OCI-LY7 (cell line): ENCODE results near the gene NAA10. TPM values are rescaled to one million over a fixed set of nuclear protein-coding genes. Genes with fewer than 3 reads are reported as not detected.

Experiments used
- BruUV-seq: library from RNA; stranded (reverse); fragments of 400-500 nt; replicated peaks from 2 replicates; lab custom pipeline; 2021; lab: Mats Ljungman, UMichigan
- CTCF ChIA-PET: fragments of 300-600 bp; sonication (Branson Sonifier 250); formaldehyde crosslinking; loops from one replicate; lab custom pipeline; 2022; ENCODE audit warnings: antibody characterized with exemption; ENCODE audit not compliant: unreplicated experiment; lab: Charles Lee
- POLR2A ChIA-PET: fragments of 300-600 bp; sonication (Branson Sonifier 250); formaldehyde crosslinking; loops from one replicate; lab custom pipeline; 2022; ENCODE audit warnings: antibody characterized with exemption; lab: Charles Lee
- DNase-seq: peaks from one replicate; pipeline ENCODE4 v3.0.0-alpha.2; 2015; ENCODE audit warnings: low spot score
- H2AFZ ChIP-seq: fragments of 200-600 bp; sonication (generic), shearing (Covaris generic); 2 replicates; pipeline ENCODE4 v1.6.1; 2014; ENCODE audit warnings: mild to moderate bottlenecking, antibody characterized with exemption, low read length, moderate library complexity
- H3K27ac ChIP-seq: fragments of 200-600 bp; sonication (generic); 2 replicates; pipeline ENCODE4 v1.5.1; 2014; ENCODE audit warnings: mixed run types, low read depth, mild to moderate bottlenecking, moderate library complexity, low read length, inconsistent platforms; ENCODE audit not compliant: poor library complexity, severe bottlenecking
- H3K36me3 ChIP-seq: fragments of 200-600 bp; sonication (generic); 2 replicates; pipeline ENCODE4 v1.6.1; 2014; ENCODE audit warnings: mild to moderate bottlenecking, antibody characterized with exemption, low read length, moderate library complexity, mixed read lengths; ENCODE audit not compliant: insufficient read depth
- H3K4me1 ChIP-seq: fragments of 200-600 bp; sonication (generic); 2 replicates; pipeline ENCODE4 v1.5.1; 2014; ENCODE audit warnings: mild to moderate bottlenecking, low read length; ENCODE audit not compliant: insufficient read depth, poor library complexity, severe bottlenecking
- H3K4me2 ChIP-seq: fragments of 200-600 bp; sonication (generic); 2 replicates; pipeline ENCODE4 v1.6.1; 2014; ENCODE audit warnings: mild to moderate bottlenecking, low read length
- H3K4me3 ChIP-seq: fragments of 200-600 bp; sonication (generic); 2 replicates; pipeline ENCODE4 v1.5.1; 2014; ENCODE audit warnings: mild to moderate bottlenecking, low read depth, low read length; ENCODE audit not compliant: poor library complexity, severe bottlenecking
- H3K79me2 ChIP-seq: fragments of 200-600 bp; sonication (generic); 2 replicates; pipeline ENCODE4 v1.6.1; 2016; ENCODE audit warnings: low read depth, mild to moderate bottlenecking, low read length, moderate library complexity, mixed read lengths; ENCODE audit not compliant: insufficient read depth
- H3K9me2 ChIP-seq: fragments of 200-600 bp; sonication (generic); 2 replicates; pipeline ENCODE4 v1.6.1; 2016; ENCODE audit warnings: mild to moderate bottlenecking, low read length, mixed read lengths; ENCODE audit not compliant: insufficient read depth
- H3K9me3 ChIP-seq: fragments of 200-600 bp; sonication (generic); 2 replicates; pipeline ENCODE4 v1.6.1; 2014; ENCODE audit warnings: mild to moderate bottlenecking, mixed run types, low read length, mixed read lengths
- H4K20me1 ChIP-seq: fragments of 200-600 bp; sonication (generic); 2 replicates; pipeline ENCODE4 v1.6.1; 2014; ENCODE audit warnings: mild to moderate bottlenecking, antibody characterized with exemption, low read length, moderate library complexity, mixed read lengths; ENCODE audit not compliant: insufficient read depth
- EZH2phosphoT487 ChIP-seq: fragments of 200-600 bp; sonication (generic); IDR thresholded peaks from 2 replicates; pipeline ENCODE4 v1.6.1; 2018; ENCODE audit warnings: low read depth, borderline replicate concordance, mild to moderate bottlenecking, mixed run types, antibody characterized with exemption, low read length, moderate library complexity, mixed read lengths
- intact Hi-C: fragments of 100-400 bp; cut with micrococcal nuclease; formaldehyde crosslinking; loops from one replicate; pipeline ENCODE4 v1.10.0; 2022; ENCODE audit not compliant: unreplicated experiment
- total RNA-seq, 2 experiments: library from RNA; depleted of rRNA in 1 of 2; stranded (reverse); fragments of >200 nt in 1 of 2; shearing (Covaris generic) in 1 of 2; gene quantifications; 2 replicates each; pipeline ENCODE4 v1.2.3, GENCODE V29; 2014 to 2022
- TF ChIP-seq, protein P1 (sequence below): fragments of 200-600 bp; sonication (generic); conservative IDR thresholded peaks from 2 replicates; pipeline ENCODE4 v1.5.1; 2014; ENCODE audit warnings: mild to moderate bottlenecking, antibody characterized with exemption, low read length, moderate library complexity, mixed read lengths

NAA10 gene
- total RNA-seq, 2 experiments from 2014 or later: 82.7 to 105 TPM

DNA sequence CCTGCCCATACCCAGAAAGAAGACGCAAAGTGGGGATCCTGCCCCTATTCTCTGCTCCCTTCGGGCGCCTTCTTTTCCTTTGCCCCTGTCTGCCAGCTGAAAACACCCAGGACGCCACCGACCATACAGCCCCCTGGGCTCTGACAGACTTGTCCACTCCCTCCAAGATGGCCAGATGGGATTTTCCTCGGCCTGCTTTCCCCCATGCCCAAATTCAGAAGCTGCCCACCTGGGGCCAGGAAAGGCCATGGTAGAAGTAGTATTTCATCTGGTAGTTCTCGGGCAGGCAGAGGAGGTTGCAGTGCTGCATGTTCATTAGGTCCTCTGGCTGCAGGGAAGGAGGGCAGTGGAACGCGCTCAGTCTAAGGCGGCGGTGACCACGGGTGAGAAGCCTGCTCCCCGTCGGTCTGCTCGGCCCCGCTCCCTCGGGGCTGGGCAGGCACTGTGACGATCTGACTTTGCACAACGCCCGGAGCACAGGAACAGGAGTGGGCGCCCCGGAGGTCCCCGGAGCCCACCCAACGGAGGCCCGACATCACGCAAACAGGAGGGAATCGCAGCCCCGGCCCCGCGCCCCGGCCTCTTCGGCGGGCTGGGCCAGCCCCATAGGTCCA is 582 bp downstream of the NAA10 start:
- BruUV-seq: no TSS peak
- H3K27ac ChIP-seq: peak overlapping the region; percentile 62
- no peak for TF ChIP-seq EZH2phosphoT487
- TF ChIP-seq, protein P1, sequence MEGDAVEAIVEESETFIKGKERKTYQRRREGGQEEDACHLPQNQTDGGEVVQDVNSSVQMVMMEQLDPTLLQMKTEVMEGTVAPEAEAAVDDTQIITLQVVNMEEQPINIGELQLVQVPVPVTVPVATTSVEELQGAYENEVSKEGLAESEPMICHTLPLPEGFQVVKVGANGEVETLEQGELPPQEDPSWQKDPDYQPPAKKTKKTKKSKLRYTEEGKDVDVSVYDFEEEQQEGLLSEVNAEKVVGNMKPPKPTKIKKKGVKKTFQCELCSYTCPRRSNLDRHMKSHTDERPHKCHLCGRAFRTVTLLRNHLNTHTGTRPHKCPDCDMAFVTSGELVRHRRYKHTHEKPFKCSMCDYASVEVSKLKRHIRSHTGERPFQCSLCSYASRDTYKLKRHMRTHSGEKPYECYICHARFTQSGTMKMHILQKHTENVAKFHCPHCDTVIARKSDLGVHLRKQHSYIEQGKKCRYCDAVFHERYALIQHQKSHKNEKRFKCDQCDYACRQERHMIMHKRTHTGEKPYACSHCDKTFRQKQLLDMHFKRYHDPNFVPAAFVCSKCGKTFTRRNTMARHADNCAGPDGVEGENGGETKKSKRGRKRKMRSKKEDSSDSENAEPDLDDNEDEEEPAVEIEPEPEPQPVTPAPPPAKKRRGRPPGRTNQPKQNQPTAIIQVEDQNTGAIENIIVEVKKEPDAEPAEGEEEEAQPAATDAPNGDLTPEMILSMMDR: no peak
- peaks cover 5% of the 10 kb centered on the region; the same call in 1 of the 2 replicates for H3K79me2 ChIP-seq
- peak overlapping the region; percentile 87 for H3K4me3 ChIP-seq
- peaks cover 27% of the 10 kb centered on the region for H3K36me3 ChIP-seq
- CTCF ChIA-PET: interaction anchor here (0.6 kb wide), 2 partner anchors 10 to 150 kb away, joined by 3 to 13 read pairs; no protein-coding TSS in a partner anchor
- no peak for DNase-seq
- no peaks in the 10 kb centered on the region for H4K20me1 ChIP-seq
- POLR2A ChIA-PET: interaction anchor here (0.5 to 2.6 kb wide), 3 partner anchors 9 to 461 kb away, joined by 3 to 13 read pairs (median 3); partner anchors contain the start of gene HCFC1
- peak overlapping the region; percentile 83 for H3K4me2 ChIP-seq
- intact Hi-C loops: no loop called here
- no peaks in the 10 kb centered on the region for H3K9me3 ChIP-seq
- H2AFZ ChIP-seq: no peak overlapping the region
- H3K4me1 ChIP-seq: peaks cover 17% of the 10 kb centered on the region
- H3K9me2 ChIP-seq: no peaks in the 10 kb centered on the region

DNA sequence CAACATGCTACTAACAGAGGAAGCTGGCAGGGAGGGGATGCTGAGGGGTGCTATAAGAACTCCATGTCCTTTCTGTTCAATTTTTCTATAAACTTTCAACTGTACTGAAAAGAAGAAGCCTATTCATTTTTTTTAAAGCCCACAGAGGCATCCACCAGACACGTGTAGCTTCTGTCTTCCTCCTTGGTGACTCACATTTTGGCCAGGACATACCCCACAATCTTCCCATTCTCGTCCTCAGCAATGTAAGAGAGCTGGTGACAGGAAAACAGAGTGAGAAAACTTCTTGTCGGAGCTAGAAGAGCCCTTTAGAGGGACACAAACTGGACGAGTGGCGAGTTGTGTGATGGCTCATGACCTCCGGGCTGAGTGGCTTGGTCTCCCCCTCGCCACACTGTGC is 1.1 kb downstream of the NAA10 start:
- H3K9me2 ChIP-seq: no peaks in the 10 kb centered on the region
- CTCF ChIA-PET: interaction anchor here (0.6 kb wide), 1 partner anchor 9 kb away, joined by 3 read pairs; no protein-coding TSS in a partner anchor
- H4K20me1 ChIP-seq: no peaks in the 10 kb centered on the region
- peaks cover 22% of the 10 kb centered on the region for H3K4me1 ChIP-seq
- intact Hi-C loops: no loop called here
- no peak overlapping the region for H2AFZ ChIP-seq
- H3K4me3 ChIP-seq: peak overlapping the region; percentile 87
- no peak for DNase-seq
- H3K36me3 ChIP-seq: peaks cover 32% of the 10 kb centered on the region
- H3K9me3 ChIP-seq: no peaks in the 10 kb centered on the region
- TSS peak; percentile 48 for BruUV-seq
- peaks cover 10% of the 10 kb centered on the region; the same call in 1 of the 2 replicates for H3K79me2 ChIP-seq
- H3K27ac ChIP-seq: peak overlapping the region; percentile 62
- peak overlapping the region; percentile 83 for H3K4me2 ChIP-seq
- POLR2A ChIA-PET: interaction anchor here (1.4 to 2.6 kb wide), 2 partner anchors 9 to 38 kb away, joined by 3 to 13 read pairs; partner anchors contain the start of gene HCFC1
- TF ChIP-seq, protein P1: no peak
- TF ChIP-seq EZH2phosphoT487: no peak

DNA sequence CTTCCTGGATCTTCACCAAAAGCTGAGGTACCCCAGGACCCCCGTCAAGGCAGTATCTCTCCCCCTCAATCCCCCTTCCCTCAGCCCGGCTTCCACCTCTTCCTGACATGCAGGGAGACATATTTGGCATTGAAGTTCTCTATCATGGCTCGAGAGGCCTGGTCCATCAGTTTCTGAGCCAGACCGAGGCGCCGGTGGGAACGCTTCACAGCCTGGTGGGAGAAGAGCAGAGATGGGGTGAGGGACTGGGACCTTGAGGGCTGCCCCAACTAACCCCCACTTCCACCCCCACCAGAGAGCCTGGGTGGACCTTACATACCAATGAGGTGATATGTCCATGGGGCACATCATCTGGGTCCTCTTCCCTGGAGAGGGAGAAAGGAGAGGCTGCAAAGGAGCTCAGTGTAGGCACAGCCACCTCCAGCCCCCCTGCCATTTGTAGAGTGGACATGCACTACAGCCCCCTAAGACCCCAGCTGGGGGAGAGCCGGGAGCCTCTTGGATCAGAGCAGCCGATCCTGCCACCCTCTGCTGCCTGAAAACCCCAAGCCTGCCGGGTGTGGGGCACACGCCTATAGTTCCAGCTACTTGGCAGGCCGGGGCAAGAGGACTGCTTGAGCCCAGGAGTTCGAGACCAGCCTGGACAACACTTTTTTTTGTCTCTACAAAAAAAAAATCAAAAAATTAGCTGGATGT is 2.5 kb downstream of the NAA10 start:
- CTCF ChIA-PET: no interaction called here
- Histone ChIP-seq H3K27ac (no peak overlapping the region), H3K4me3 (no peak overlapping the region), H4K20me1 (no peaks in the 10 kb centered on the region), H3K4me1 (peaks cover 22% of the 10 kb centered on the region), H3K36me3 (peaks cover 32% of the 10 kb centered on the region), H3K79me2 (peaks cover 10% of the 10 kb centered on the region; the same call in 1 of the 2 replicates), H3K4me2 (no peak overlapping the region), H3K9me3 (no peaks in the 10 kb centered on the region), H3K9me2 (no peaks in the 10 kb centered on the region), H2AFZ (no peak overlapping the region)
- POLR2A ChIA-PET: no interaction called here
- DNase-seq: no peak
- TF ChIP-seq, protein P1: no peak
- no peak for TF ChIP-seq EZH2phosphoT487
- BruUV-seq: no TSS peak
- intact Hi-C loops: no loop called here
